GM18526 (cell line): ENCODE data around the gene CORO2B.

Experiments
- POLR2A ChIP-seq: IDR thresholded peaks from 3 replicates; pipeline ENCODE4 v1.6.1; 2011; ENCODE audit not compliant: insufficient read length; ENCODE audit errors: extremely low read depth

CORO2B gene

GRCh38 chr15:68632101-68632500 is 53.3 kb downstream of the CORO2B start:
- TF ChIP-seq POLR2A: no peak

GRCh38 chr15:68633231-68634121 is 54.7 kb downstream of the CORO2B start:
- TF ChIP-seq POLR2A: no peak

- TF ChIP-seq POLR2A: no peak
Observed at GRCh38 chr15:68634122-68634482, 55.3 kb downstream of the CORO2B start.

GRCh38 chr15:68634531-68634930 is 55.7 kb downstream of the CORO2B start:
- TF ChIP-seq POLR2A: no peak

GRCh38 chr15:68635141-68635540 is 56.3 kb downstream of the CORO2B start:
- TF ChIP-seq POLR2A: no peak

- no peak for TF ChIP-seq POLR2A
Observed at GRCh38 chr15:68636256-68636655, 57.5 kb downstream of the CORO2B start.

- TF ChIP-seq POLR2A: no peak
Observed at GRCh38 chr15:68637767-68638404, 59.1 kb downstream of the CORO2B start.

- no peak for TF ChIP-seq POLR2A
Observed at GRCh38 chr15:68638953-68639515, 60.2 kb downstream of the CORO2B start.

GRCh38 chr15:68639926-68640600 is 61.3 kb downstream of the CORO2B start:
- no peak for TF ChIP-seq POLR2A

GRCh38 chr15:68640791-68641331 is 62.1 kb downstream of the CORO2B start:
- TF ChIP-seq POLR2A: no peak

- no peak for TF ChIP-seq POLR2A
Observed at GRCh38 chr15:68641376-68641775, 62.6 kb downstream of the CORO2B start.

GRCh38 chr15:68642491-68642845 is 63.7 kb downstream of the CORO2B start:
- no peak for TF ChIP-seq POLR2A

- no peak for TF ChIP-seq POLR2A
Observed at GRCh38 chr15:68643216-68643830, 64.5 kb downstream of the CORO2B start.

- no peak for TF ChIP-seq POLR2A
Observed at GRCh38 chr15:68644083-68644904, 65.5 kb downstream of the CORO2B start.
